Parathyroid adenoma (tissue), 2 donors: ENCODE data around the gene MSI2.

ENCODE experiments used
- H2AFZ ChIP-seq: fragments of 300-600 bp; sonication (generic); one replicate; pipeline ENCODE4 v1.7.0; 2017; ENCODE audit warnings: antibody characterized with exemption, mild to moderate bottlenecking
- H3K27ac ChIP-seq: fragments of 300-600 bp; sonication (generic); one replicate; pipeline ENCODE4 v1.7.0; 2017
- H3K27me3 ChIP-seq: fragments of 300-600 bp; sonication (generic); one replicate; pipeline ENCODE4 v1.7.0; 2017; ENCODE audit warnings: low read length; ENCODE audit not compliant: control insufficient read depth, insufficient read depth
- H3K36me3 ChIP-seq: fragments of 300-600 bp; sonication (generic); one replicate; pipeline ENCODE4 v1.7.0; 2017; ENCODE audit warnings: low read length; ENCODE audit not compliant: control insufficient read depth, insufficient read depth
- H3K4me1 ChIP-seq: fragments of 300-600 bp; sonication (generic); one replicate; pipeline ENCODE4 v1.7.0; 2017; ENCODE audit warnings: control low read depth
- H3K4me2 ChIP-seq: fragments of 300-600 bp; sonication (generic); one replicate; pipeline ENCODE4 v1.7.0; 2017; ENCODE audit warnings: low read length
- H3K4me3 ChIP-seq: fragments of 300-600 bp; sonication (generic); one replicate; pipeline ENCODE4 v1.7.0; 2017; ENCODE audit warnings: low read depth, low read length
- H3K79me2 ChIP-seq: fragments of 300-600 bp; sonication (generic); one replicate; pipeline ENCODE4 v1.7.0; 2017; ENCODE audit warnings: control low read depth
- H3K9ac ChIP-seq: fragments of 300-600 bp; sonication (generic); one replicate; pipeline ENCODE4 v1.7.0; 2017; ENCODE audit warnings: mild to moderate bottlenecking
- H3K9me3 ChIP-seq: fragments of 300-600 bp; sonication (generic); one replicate; pipeline ENCODE4 v1.7.0; 2017; ENCODE audit warnings: low read length; ENCODE audit not compliant: control insufficient read depth
- CTCF ChIP-seq: fragments of 300-600 bp; sonication (generic); IDR thresholded peaks from one replicate; pipeline ENCODE4 v1.7.0; 2017; ENCODE audit warnings: antibody characterized with exemption, mild to moderate bottlenecking
- donor health status: primary hyperparathyroidism.

The MSI2 gene

GRCh38 chr17:57677858-57678257 is 421.5 kb downstream of the MSI2 start:
- H3K27ac ChIP-seq, result no peak overlapping the region
- no peak overlapping the region for H3K4me2 ChIP-seq
- H3K36me3 ChIP-seq, result no peaks in the 10 kb centered on the region
- H2AFZ ChIP-seq, result no peak overlapping the region
- peaks cover 4% of the 10 kb centered on the region for H3K4me1 ChIP-seq
- H3K27me3 ChIP-seq, result no peaks in the 10 kb centered on the region
- H3K79me2 ChIP-seq, result peaks cover 9% of the 10 kb centered on the region
- H3K9ac ChIP-seq, result no peak overlapping the region
- no peak overlapping the region for H3K4me3 ChIP-seq
- no peaks in the 10 kb centered on the region for H3K9me3 ChIP-seq
- TF ChIP-seq CTCF, result no peak

- Histone ChIP-seq H3K9ac (no peak overlapping the region), H3K4me1 (no peaks in the 10 kb centered on the region), H3K27me3 (no peaks in the 10 kb centered on the region), H3K36me3 (no peaks in the 10 kb centered on the region), H3K27ac (no peak overlapping the region), H3K79me2 (peaks cover 7% of the 10 kb centered on the region), H2AFZ (no peak overlapping the region), H3K9me3 (no peaks in the 10 kb centered on the region), H3K4me3 (no peak overlapping the region), H3K4me2 (no peak overlapping the region)
- no peak for TF ChIP-seq CTCF
These were observed 422.1 kb downstream of the MSI2 start for GRCh38 chr17:57678393-57678792.

DNA sequence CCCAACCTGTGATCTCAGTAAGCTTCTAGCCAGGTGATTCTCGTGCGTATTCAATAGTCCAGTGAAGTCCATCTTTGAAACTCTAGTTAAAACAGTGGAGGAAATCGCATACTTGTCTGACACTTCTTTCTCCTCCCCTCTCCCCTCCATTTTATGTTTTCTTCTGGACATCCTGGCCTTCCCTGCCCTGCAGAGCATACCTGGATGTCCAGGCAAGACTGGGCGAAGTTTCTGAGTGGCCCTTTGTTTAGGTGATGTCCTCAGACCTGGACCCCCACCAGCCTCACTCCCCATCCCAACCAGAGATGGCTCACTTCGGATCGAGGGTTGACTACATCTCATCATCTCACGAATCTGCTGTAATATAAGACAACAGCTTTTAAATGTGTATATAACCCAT is 423.0 kb downstream of the MSI2 start:
- Histone ChIP-seq H3K4me2 (no peak overlapping the region), H3K4me3 (no peak overlapping the region), H3K27me3 (no peaks in the 10 kb centered on the region), H3K9me3 (no peaks in the 10 kb centered on the region), H3K79me2 (peaks cover 7% of the 10 kb centered on the region), H3K9ac (no peak overlapping the region), H3K4me1 (no peaks in the 10 kb centered on the region), H2AFZ (no peak overlapping the region), H3K27ac (no peak overlapping the region), H3K36me3 (no peaks in the 10 kb centered on the region)
- TF ChIP-seq CTCF, result no peak

DNA sequence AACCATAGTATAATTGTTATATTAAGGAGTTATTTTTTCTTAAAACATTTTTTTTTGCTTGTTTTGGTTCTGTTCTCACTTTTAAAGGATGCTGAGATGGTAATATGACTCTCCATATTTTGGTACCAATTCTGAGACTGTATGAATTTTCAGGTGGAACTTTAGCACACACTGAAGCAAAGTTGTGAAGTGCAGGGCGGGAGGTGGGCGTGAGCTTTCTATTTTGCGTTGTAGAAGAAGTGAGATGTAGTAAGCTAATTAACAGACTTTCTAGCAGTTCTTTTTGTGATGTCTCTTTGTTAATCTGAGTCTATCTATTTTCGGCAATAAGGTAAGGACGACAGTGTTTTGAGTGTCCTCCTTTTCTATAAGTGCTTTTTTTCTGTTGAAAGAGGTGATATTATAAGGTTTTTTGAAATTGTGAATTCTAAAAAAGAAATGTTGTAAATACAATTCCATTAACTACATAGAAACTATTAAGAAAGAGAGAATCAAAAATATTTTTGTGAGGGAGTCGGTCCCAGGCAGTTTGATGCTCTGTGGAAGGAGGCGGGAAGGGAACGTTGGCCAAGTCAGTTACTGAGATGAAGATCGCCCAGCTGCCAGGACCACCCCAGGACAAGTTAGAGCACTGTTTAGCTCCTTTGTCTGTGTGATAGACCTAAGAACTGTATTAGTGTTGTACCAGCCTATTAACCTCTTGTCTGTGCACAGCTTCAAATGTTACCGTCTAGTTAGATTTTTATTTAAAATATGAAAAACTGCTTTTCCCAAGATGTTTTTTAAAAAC is 423.8 kb downstream of the MSI2 start:
- Histone ChIP-seq H3K9ac (no peak overlapping the region), H2AFZ (no peak overlapping the region), H3K4me3 (no peak overlapping the region), H3K4me1 (no peaks in the 10 kb centered on the region), H3K9me3 (no peaks in the 10 kb centered on the region), H3K27me3 (no peaks in the 10 kb centered on the region), H3K36me3 (no peaks in the 10 kb centered on the region), H3K4me2 (no peak overlapping the region), H3K79me2 (peaks cover 7% of the 10 kb centered on the region), H3K27ac (no peak overlapping the region)
- no peak for TF ChIP-seq CTCF

DNA sequence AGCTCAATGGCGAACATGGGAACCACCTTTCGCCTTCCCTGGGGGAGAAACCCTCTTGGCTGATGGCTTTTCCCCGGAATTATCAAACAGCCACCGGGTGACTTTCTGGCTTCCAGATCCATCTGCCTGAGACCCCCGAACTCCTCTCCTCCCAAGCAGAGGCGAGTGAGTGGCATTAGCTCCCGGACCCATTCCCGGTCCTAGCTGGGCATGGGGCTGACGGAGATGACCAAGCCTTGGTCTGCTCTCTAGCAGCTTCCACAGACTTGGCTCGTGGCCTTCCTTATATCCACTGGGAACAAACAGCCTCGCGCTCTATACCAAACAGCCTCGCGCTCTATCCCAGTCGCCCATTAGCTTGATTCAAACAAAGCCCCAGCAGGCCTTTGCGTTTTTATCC is 426.4 kb downstream of the MSI2 start:
- Histone ChIP-seq H2AFZ (no peak overlapping the region), H3K9me3 (no peaks in the 10 kb centered on the region), H3K27me3 (no peaks in the 10 kb centered on the region), H3K4me1 (peaks cover 6% of the 10 kb centered on the region), H3K36me3 (no peaks in the 10 kb centered on the region), H3K79me2 (no peaks in the 10 kb centered on the region), H3K4me3 (no peak overlapping the region), H3K27ac (no peak overlapping the region), H3K4me2 (no peak overlapping the region), H3K9ac (no peak overlapping the region)
- no peak for TF ChIP-seq CTCF
